Large intestine (tissue), 3 donors: ENCODE results near the gene LNX1. TPM values are rescaled to one million over a fixed set of nuclear protein-coding genes. Genes with fewer than 3 reads are reported as not detected.

ENCODE experiments used
- DNase-seq, 2 donors: peaks; one replicate each; pipeline versions ENCODE4 v3.0.0 to v3.0.0-alpha.2; 2013
- H3K27ac ChIP-seq: one replicate; pipeline ENCODE4 v1.5.1; 2013; ENCODE audit warnings: low read length
- H3K27me3 ChIP-seq: 2 replicates; pipeline ENCODE4 v1.6.1; 2013; ENCODE audit warnings: low read length; ENCODE audit not compliant: control insufficient read depth, insufficient read depth
- H3K36me3 ChIP-seq: 2 replicates; pipeline ENCODE4 v1.6.1; 2013; ENCODE audit warnings: low read length; ENCODE audit not compliant: control insufficient read depth, insufficient read depth
- H3K4me1 ChIP-seq: one replicate; pipeline ENCODE4 v1.6.1; 2013; ENCODE audit warnings: low read length; ENCODE audit not compliant: control insufficient read depth, insufficient read depth
- H3K4me3 ChIP-seq: one replicate; pipeline ENCODE4 v1.5.1; 2013; ENCODE audit warnings: low read length
- H3K9me3 ChIP-seq: one replicate; pipeline ENCODE4 v1.6.1; 2013; ENCODE audit warnings: mild to moderate bottlenecking, low read depth, low read length, moderate library complexity; ENCODE audit not compliant: control insufficient read depth
- WGBS: methylation state at CpG from one replicate; pipeline ENCODE4 v1.1.5; 2013; ENCODE audit warnings: low lambda C conversion rate; ENCODE audit not compliant: insufficient coverage; 5-methylcytosine and 5-hydroxymethylcytosine counted together
- polyA plus RNA-seq: library from polyadenylated mRNA; unstranded; fragments of 120-200 nt; gene quantifications from one replicate; pipeline ENCODE4 v1.2.1, GENCODE V29; 2013

Gene LNX1
- polyA plus RNA-seq, 1 donor, result 10.8 TPM

DNA sequence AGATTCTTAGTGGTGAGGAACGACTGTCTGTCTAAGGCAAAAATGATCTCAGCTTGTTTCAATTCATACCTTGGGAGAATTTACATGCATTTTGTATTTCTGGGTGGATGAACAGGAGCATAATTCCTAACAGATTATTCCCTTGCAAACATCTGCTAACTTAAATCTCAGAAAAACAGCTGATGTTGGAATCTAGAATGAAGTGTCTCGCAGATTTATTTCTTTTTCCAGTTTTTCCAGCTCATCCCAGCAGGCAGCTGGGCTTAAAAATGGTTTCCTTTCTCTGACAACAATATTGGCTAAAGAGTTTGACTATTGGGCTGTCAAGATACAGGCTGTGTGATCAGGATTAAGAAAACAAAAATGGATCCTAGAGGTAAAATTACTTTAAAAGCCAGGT, 1.1 kb downstream of the LNX1 start:
- Histone ChIP-seq H3K4me1 (peaks cover 22% of the 10 kb centered on the region), H3K4me3 (peak overlapping the region; percentile 53), H3K9me3 (no peaks in the 10 kb centered on the region), H3K27ac (peak overlapping the region; percentile 92), H3K27me3 (no peaks in the 10 kb centered on the region), H3K36me3 (no peaks in the 10 kb centered on the region)
- DNase-seq, result peak in 1 of 2 donors; percentile 23
- 63% methylated on average over 2 of the region's 2 CpGs for whole genome bisulfite sequencing

DNA sequence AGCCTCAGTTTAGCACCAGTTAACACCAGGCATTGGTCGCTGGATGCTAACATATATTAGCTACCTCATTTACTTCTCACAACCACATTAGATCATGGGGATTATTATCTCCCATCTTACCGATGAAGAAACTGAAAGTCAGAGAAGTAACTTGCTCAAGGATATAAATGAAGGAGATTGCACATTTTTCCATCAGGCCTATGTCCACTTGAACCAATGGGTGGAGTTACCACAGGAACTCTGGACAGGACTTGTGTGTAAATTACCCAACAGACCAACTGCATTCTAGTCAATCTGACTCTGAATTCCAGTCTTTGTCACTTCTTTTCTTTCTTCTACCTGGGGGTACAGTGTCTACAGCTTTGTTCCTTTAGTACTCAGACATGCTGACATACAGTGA, 1.8 kb downstream of the LNX1 start:
- peak overlapping the region; percentile 92 for H3K27ac ChIP-seq
- H3K4me1 ChIP-seq, result peaks cover 22% of the 10 kb centered on the region
- 80% methylated on average over 1 of the region's 2 CpGs for WGBS
- no peaks in the 10 kb centered on the region for H3K27me3 ChIP-seq
- DNase-seq, result peak; percentile 46 to 64
- no peaks in the 10 kb centered on the region for H3K36me3 ChIP-seq
- no peak overlapping the region for H3K4me3 ChIP-seq
- H3K9me3 ChIP-seq, result no peaks in the 10 kb centered on the region

DNA sequence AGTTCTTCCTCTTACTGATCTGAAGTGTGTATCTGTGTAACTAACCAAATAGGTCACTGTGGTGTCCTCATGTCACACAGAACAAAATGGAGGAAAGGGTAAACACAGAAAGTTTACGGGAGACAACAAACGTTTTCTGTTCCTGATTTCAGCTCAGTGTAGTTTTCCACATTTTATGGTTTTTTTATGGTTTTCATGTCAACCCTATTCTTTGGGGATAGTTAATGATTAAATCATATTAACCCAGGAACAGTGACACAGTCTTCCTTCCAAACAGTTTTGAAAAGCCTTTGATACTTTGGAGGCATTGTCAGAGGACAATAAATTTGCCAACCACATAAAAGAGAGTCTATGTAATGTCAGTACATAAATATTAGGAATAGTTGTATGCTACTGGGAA, 4.2 kb downstream of the LNX1 start:
- Histone ChIP-seq H3K9me3 (no peaks in the 10 kb centered on the region), H3K4me1 (peaks cover 17% of the 10 kb centered on the region), H3K27me3 (no peaks in the 10 kb centered on the region), H3K36me3 (no peaks in the 10 kb centered on the region), H3K27ac (peak overlapping the region; percentile 40), H3K4me3 (no peak overlapping the region)
- 32% methylated on average over 2 of the region's 2 CpGs for WGBS
- peak in 1 of 2 donors; percentile 77 for DNase-seq

DNA sequence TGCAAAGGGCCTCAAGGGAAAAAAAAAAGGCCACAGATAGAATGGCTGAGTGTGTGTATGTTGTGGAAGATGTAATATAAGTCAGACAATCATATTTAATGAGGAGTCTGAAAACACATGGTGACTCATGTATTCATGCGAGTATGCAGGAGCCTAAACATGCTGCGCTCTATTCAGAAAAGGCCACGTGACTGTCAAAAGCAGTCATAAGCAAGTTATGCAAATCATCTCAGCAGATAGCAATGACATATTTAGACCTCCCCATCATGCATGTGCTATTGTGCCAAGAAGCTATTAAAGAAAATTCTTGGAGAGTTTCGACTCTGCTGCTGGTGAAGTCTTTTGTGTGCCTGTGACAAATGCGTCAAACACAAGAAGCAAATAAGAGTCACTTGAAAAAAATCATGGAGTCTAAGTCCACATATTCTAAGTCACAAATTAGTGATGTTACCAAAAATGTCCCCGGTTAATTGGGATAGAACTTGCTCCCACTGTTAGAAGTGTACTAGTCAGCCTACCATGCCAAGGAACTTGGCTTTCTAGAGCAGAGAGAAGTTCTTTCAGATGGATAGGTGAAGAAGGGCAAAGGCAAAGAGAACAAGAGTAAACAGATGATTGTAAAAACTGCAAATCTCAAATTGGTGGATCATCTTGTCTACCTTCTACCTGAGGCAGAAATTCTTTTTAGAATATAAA, 5.0 kb downstream of the LNX1 start:
- no peak overlapping the region for H3K4me3 ChIP-seq
- no peaks in the 10 kb centered on the region for H3K36me3 ChIP-seq
- peaks cover 12% of the 10 kb centered on the region for H3K4me1 ChIP-seq
- H3K27me3 ChIP-seq, result no peaks in the 10 kb centered on the region
- no peak for DNase-seq
- no peak overlapping the region for H3K27ac ChIP-seq
- WGBS, result no CpG with 5 or more reads among the region's 6 CpGs
- no peaks in the 10 kb centered on the region for H3K9me3 ChIP-seq

DNA sequence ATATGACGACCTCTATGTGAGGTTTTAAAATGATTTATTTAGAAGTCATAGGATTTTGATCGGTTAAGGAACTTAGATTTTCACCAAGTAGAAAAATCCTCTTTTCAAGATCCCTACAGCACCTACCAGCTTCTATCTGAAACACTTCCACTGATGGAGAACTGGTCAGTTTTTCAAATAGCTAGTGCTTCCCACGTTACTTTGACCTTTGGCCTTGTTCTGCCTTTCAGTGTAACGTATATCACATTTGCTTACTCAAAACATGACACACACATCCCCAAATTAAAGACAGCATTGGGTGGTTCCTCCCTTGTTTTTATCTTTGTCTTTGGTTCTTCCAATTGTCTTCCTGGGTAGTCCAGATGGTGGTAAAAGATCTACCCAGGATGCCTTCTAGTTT, 6.6 kb downstream of the LNX1 start:
- WGBS, result 40% methylated on average over 2 of the region's 4 CpGs

DNA sequence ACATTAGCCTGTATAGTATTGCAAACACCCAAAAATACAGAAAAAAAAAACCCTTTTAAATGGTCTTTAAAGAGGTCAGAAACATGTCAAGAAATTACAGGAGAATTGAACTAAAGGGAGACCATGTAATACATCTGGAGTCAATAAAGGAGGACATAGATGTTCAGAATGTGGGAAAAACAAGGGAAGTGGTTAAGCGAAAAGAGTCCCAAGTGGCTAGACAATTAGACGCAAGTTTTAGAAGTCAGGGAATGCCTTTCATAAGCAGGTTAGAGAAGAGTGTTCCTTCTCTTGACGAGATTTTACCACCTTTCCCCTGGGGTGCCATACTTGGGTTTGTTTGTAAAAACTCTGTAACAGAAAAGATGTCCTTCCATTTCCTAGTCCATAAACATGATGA, 7.8 kb downstream of the LNX1 start:
- no peaks in the 10 kb centered on the region for H3K27me3 ChIP-seq
- no peak overlapping the region for H3K4me3 ChIP-seq
- H3K9me3 ChIP-seq, result no peaks in the 10 kb centered on the region
- H3K27ac ChIP-seq, result no peak overlapping the region
- peaks cover 6% of the 10 kb centered on the region for H3K4me1 ChIP-seq
- DNase-seq, result no peak
- whole genome bisulfite sequencing, result no CpG with 5 or more reads among the region's 3 CpGs
- no peaks in the 10 kb centered on the region for H3K36me3 ChIP-seq

More for the DNA sequence above, 6.6 kb downstream of the LNX1 start:
- H3K4me1 ChIP-seq, result peaks cover 12% of the 10 kb centered on the region
- H3K36me3 ChIP-seq, result no peaks in the 10 kb centered on the region
- no peak for DNase-seq
- H3K27me3 ChIP-seq, result no peaks in the 10 kb centered on the region
- H3K9me3 ChIP-seq, result no peaks in the 10 kb centered on the region
- no peak overlapping the region for H3K27ac ChIP-seq
- H3K4me3 ChIP-seq, result no peak overlapping the region

DNA sequence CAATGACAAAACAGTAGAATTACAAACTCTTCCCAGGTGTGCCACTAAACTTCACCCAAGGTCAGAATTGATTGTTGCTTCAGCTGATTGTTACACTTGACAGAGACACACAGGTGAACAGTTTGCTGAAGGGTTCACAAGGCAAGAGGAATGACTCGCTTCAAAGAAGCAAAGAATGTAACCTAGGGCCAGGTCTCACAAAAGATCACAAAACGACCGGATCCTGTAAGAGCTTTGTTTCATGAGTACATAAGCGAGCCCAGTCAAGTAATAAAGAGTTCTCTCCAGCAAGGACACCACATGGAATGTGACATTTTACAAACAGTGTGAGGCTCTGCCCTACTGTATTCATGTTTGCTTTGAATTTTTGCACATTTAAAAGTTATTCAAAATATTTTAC, 9.1 kb downstream of the LNX1 start:
- Histone ChIP-seq H3K36me3 (no peaks in the 10 kb centered on the region), H3K4me1 (peaks cover 3% of the 10 kb centered on the region), H3K27ac (no peak overlapping the region), H3K27me3 (no peaks in the 10 kb centered on the region), H3K4me3 (no peak overlapping the region), H3K9me3 (no peaks in the 10 kb centered on the region)
- DNase-seq, result no peak
- whole genome bisulfite sequencing, result 68% methylated on average over 3 of the region's 4 CpGs

DNA sequence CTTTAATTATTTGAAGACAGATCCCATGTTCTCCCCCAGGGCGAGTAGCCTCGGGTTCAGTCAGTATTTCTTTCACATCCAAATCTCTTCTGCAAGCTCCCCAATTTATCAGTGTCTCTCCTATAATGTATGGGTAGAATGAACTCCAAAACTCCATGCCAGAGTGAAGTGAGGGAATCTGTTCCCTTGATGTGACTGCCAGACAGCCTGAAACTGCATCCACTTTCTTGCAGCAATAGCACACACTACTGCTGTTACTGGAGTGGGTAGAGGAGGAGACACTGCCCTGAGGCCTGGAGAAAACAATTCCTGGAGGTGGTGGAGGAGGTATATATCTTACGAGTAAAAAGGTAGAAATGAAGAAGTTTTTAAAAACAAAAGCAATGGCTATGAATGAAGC, 11.0 kb downstream of the LNX1 start:
- Histone ChIP-seq H3K4me1 (peaks cover 9% of the 10 kb centered on the region), H3K27me3 (no peaks in the 10 kb centered on the region), H3K27ac (no peak overlapping the region), H3K4me3 (no peak overlapping the region), H3K36me3 (peaks cover 3% of the 10 kb centered on the region), H3K9me3 (no peaks in the 10 kb centered on the region)
- WGBS, result 100% methylated on average over 1 of the region's 3 CpGs
- no peak for DNase-seq

DNA sequence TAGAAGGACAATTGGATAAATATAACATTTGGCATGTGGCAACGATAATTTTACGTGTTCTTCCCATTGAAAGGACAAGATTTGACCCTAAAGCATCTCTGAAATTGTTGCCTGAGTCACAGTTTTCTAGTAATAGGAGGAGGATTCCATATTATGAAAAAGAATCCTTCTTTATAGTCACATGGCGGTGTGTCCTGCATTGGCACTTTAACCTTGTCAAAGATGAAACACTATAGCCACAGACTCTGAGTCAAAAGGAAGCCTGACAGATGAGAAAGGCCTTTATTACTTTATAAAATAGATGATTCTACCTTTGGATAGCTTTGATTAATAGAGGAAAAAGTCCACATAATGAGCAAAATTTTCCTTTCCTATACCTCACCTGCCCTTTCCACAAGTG, 11.5 kb downstream of the LNX1 start:
- Histone ChIP-seq H3K27ac (no peak overlapping the region), H3K27me3 (no peaks in the 10 kb centered on the region), H3K9me3 (no peaks in the 10 kb centered on the region), H3K36me3 (peaks cover 4% of the 10 kb centered on the region), H3K4me1 (peaks cover 9% of the 10 kb centered on the region), H3K4me3 (no peak overlapping the region)
- no peak for DNase-seq
- no CpG with 5 or more reads among the region's 3 CpGs for WGBS

DNA sequence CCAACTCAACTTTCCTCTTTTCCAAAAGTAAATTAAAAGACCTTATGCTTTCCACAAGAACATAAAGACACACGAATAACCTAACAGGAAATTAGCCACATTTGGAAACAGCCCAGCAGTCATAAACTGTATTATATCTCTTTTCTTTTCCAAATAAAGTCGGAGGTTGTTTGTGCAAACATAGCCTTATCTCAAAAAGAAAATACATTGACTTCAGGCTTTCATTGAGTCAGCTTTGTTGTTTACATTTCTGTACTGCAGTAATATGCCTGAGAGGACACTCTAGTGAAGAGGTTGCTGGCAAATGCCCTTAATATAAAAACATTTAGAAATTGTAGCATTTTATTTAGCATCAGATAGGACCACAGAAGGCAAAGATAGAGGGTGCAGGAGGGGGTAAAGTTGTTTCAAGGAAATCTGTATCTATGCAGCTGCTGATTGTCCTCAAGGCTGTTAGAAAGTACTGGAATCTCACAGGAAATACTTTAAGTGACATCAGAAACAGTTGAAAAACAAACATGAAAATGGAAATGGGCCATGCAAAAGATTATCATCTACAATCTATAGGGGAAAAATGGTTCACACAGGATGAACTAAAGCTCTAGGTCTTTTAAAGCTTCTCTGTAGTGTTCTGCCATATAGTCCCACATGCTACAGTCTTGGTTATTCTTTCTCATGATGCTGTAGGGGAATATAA, 14.5 kb downstream of the LNX1 start:
- WGBS, result 29% methylated on average over 1 of the region's 2 CpGs
- peaks cover 21% of the 10 kb centered on the region for H3K36me3 ChIP-seq
- no peaks in the 10 kb centered on the region for H3K9me3 ChIP-seq
- peak in 1 of 2 donors; percentile 32 for DNase-seq
- H3K4me1 ChIP-seq, result peaks cover 9% of the 10 kb centered on the region
- H3K27ac ChIP-seq, result peak overlapping the region; percentile 29
- no peaks in the 10 kb centered on the region for H3K27me3 ChIP-seq
- no peak overlapping the region for H3K4me3 ChIP-seq
